HepG2 (cell line): ENCODE measurements around the gene SLC22A31. TPM values are rescaled to one million over a fixed set of nuclear protein-coding genes. Genes with fewer than 3 reads are reported as not detected.

Experiments
- ATAC-seq: fragments of 200-7000 bp; cut with Tn5 transposase; 3 replicates; pipeline ENCODE4 v1.9.1; 2020; ENCODE audit warnings: mild to moderate bottlenecking, moderate library complexity
- BruUV-seq: library from RNA; stranded (reverse); fragments of 400-500 nt; replicated peaks from 2 replicates; lab custom pipeline; 2021; lab: Mats Ljungman, UMichigan
- CTCF ChIA-PET: fragments of 300-600 bp; formaldehyde crosslinking; extraction: SDS; loops from one replicate; lab custom pipeline; 2021; ENCODE audit warnings: low total read pairs, inconsistent platforms, low intra/inter-chr PET ratio; lab: Yijun Ruan, JAX
- POLR2A ChIA-PET: fragments of 350-600 bp; sonication (Branson Sonifier 250); formaldehyde crosslinking; loops from one replicate; lab custom pipeline; 2020; ENCODE audit warnings: antibody characterized with exemption, inconsistent platforms; lab: Yijun Ruan, JAX
- DNase-seq: peaks from one replicate; pipeline ENCODE4 v3.0.0-alpha.2; 2015; ENCODE audit warnings: low spot score
- FAIRE-seq: peaks from 3 replicates; lab custom pipeline; 2011; peaks lifted over from hg19 to GRCh38; lab: Jason Lieb, UNC
- H2AFZ ChIP-seq: one replicate; pipeline ENCODE4 v1.6.1; 2011; ENCODE audit warnings: low read length, inconsistent platforms
- H3K27ac ChIP-seq: fragments of 300-600 bp; 3 replicates; pipeline ENCODE4 v1.8.0; 2011; ENCODE audit warnings: mixed run types, mild to moderate bottlenecking, mixed read lengths, low read length, inconsistent platforms; ENCODE audit not compliant: insufficient read depth; ENCODE audit errors: extremely low read length
- H3K27me3 ChIP-seq, 2 experiments: fragments of 200-600 bp in 1 of 2; 2 replicates in 1 of 2; 3 replicates in 1 of 2; pipeline versions ENCODE4 v1.6.0 to v1.8.0; 2011; ENCODE audit warnings: low read length in 2 of 2, mild to moderate bottlenecking in 2 of 2, moderate library complexity in 2 of 2, inconsistent platforms in 1 of 2; ENCODE audit not compliant: insufficient read depth in 2 of 2, control insufficient read depth in 1 of 2
- H3K36me3 ChIP-seq, 2 experiments: fragments of 200-600 bp in 1 of 2; replicated peaks in 1 of 2; 2 replicates in 1 of 2; 3 replicates in 1 of 2; pipeline versions ENCODE4 v1.5.1 to v1.8.0; 2011; ENCODE audit warnings: low read length in 2 of 2, inconsistent platforms in 1 of 2; ENCODE audit not compliant: insufficient read depth in 2 of 2, control insufficient read depth in 1 of 2
- H3K4me1 ChIP-seq: 2 replicates; pipeline ENCODE4 v1.5.1; 2012; ENCODE audit warnings: low read length, inconsistent platforms; ENCODE audit not compliant: insufficient read depth
- H3K4me2 ChIP-seq: 2 replicates; pipeline ENCODE4 v1.6.0; 2011; ENCODE audit warnings: low read depth, low read length, inconsistent platforms
- H3K4me3 ChIP-seq, 3 experiments: fragments of 200-600 bp in 1 of 3; sonication (generic), shearing (Covaris generic) in 1 of 3; replicated peaks in 1 of 3; 2 replicates each; pipeline ENCODE4 v1.5.1; 2011 to 2016; ENCODE audit warnings: low read length in 3 of 3, inconsistent platforms in 2 of 3, low read depth in 2 of 3, mild to moderate bottlenecking in 2 of 3, control low read depth in 1 of 3, mixed read lengths in 1 of 3; ENCODE audit not compliant: insufficient read depth in 1 of 3
- H3K79me2 ChIP-seq: one replicate; pipeline ENCODE4 v1.6.1; 2011; ENCODE audit warnings: low read length, inconsistent platforms; ENCODE audit not compliant: insufficient read depth
- H3K9ac ChIP-seq: 2 replicates; pipeline ENCODE4 v1.6.0; 2011; ENCODE audit warnings: mild to moderate bottlenecking, low read depth, low read length, inconsistent platforms; ENCODE audit not compliant: insufficient read depth
- H3K9me3 ChIP-seq: 2 replicates; pipeline ENCODE4 v1.5.1; 2012; ENCODE audit warnings: mild to moderate bottlenecking, low read length
- H4K20me1 ChIP-seq: 2 replicates; pipeline ENCODE4 v1.6.0; 2011; ENCODE audit warnings: inconsistent platforms, mild to moderate bottlenecking, low read length, moderate library complexity; ENCODE audit not compliant: insufficient read depth
- ARNT2 ChIP-seq: sonication (generic); formaldehyde crosslinking; IDR thresholded peaks from 2 replicates; pipeline ENCODE4 v1.8.0; 2022; ENCODE audit warnings: mild to moderate bottlenecking, low read depth, missing genetic modification reagents, moderate library complexity
- DZIP1 ChIP-seq: sonication (generic); formaldehyde crosslinking; IDR thresholded peaks from 2 replicates; pipeline ENCODE4 v1.5.0; 2020; ENCODE audit warnings: mild to moderate bottlenecking, missing genetic modification reagents
- EEA1 ChIP-seq: sonication (generic); formaldehyde crosslinking; IDR thresholded peaks from 2 replicates; pipeline ENCODE4 v1.5.1; 2020; ENCODE audit warnings: mild to moderate bottlenecking, missing genetic modification reagents, borderline replicate concordance
- HMGXB3 ChIP-seq: sonication (generic); formaldehyde crosslinking; IDR thresholded peaks from 2 replicates; pipeline ENCODE4 v1.4.0; 2020; ENCODE audit warnings: missing genetic modification reagents, borderline replicate concordance
- HNRNPL ChIP-seq: fragments of 200-400 bp; formaldehyde crosslinking; IDR thresholded peaks from 2 replicates; pipeline ENCODE4 v1.6.1; 2017; ENCODE audit warnings: mild to moderate bottlenecking, low read depth, low read length
- KDM3A ChIP-seq: IDR thresholded peaks from 2 replicates; pipeline ENCODE4 v1.6.1; 2018; ENCODE audit warnings: low read depth, missing compliant biosample characterization
- KDM6A ChIP-seq: IDR thresholded peaks from 2 replicates; pipeline ENCODE4 v1.6.1; 2016; ENCODE audit warnings: low read depth
- TCF7L2 ChIP-seq: IDR thresholded peaks from 2 replicates; pipeline ENCODE4 v1.6.1; 2011; ENCODE audit warnings: mild to moderate bottlenecking, low read depth, low read length, moderate library complexity
- ZMAT3 ChIP-seq: sonication (generic); formaldehyde crosslinking; conservative IDR thresholded peaks from 2 replicates; pipeline ENCODE4 v1.7.0; 2021; ENCODE audit warnings: missing genetic modification reagents
- ZNF136 ChIP-seq: sonication (generic); formaldehyde crosslinking; IDR thresholded peaks from 2 replicates; pipeline ENCODE4 v1.8.1; 2022; ENCODE audit warnings: low read depth, mild to moderate bottlenecking, moderate library complexity, missing genetic modification reagents
- ZNF280D ChIP-seq: sonication (generic); formaldehyde crosslinking; IDR thresholded peaks from 2 replicates; pipeline ENCODE4 v1.5.1; 2020; ENCODE audit warnings: mild to moderate bottlenecking, missing genetic modification reagents
- ZNF337 ChIP-seq: sonication (generic); formaldehyde crosslinking; IDR thresholded peaks from 2 replicates; pipeline ENCODE4 v1.5.1; 2020; ENCODE audit warnings: missing genetic modification reagents, low read depth, mild to moderate bottlenecking, borderline replicate concordance
- ZNF547 ChIP-seq: sonication (generic); formaldehyde crosslinking; IDR thresholded peaks from 2 replicates; pipeline ENCODE4 v1.5.1; 2020; ENCODE audit warnings: mild to moderate bottlenecking, missing genetic modification reagents
- WGBS: methylation state at CpG from one replicate; pipeline ENCODE4 v1.1.6; 2017; ENCODE audit warnings: low lambda C conversion rate; 5-methylcytosine and 5-hydroxymethylcytosine counted together
- in situ Hi-C: cut with HindIII; loops from 2 replicates; pipeline ENCODE4 v1.10.0; 2017; ENCODE audit warnings: low pct_unique_long_range_greater_than_20kb; ENCODE audit not compliant: extremely low pct_ligation_motif_present
- intact Hi-C: fragments of 100-400 bp; cut with micrococcal nuclease; formaldehyde crosslinking; loops from one replicate; pipeline ENCODE4 v1.10.0; 2022; ENCODE audit not compliant: unreplicated experiment
- polyA plus RNA-seq, 8 experiments: library from polyadenylated mRNA; depleted of rRNA in 3 of 8; stranded (reverse) in 7 of 8; unstranded in 1 of 8; fragments of >200 nt; fragmentation: Illumina TruSeq in 4 of 8; extraction: Trizol in 4 of 8; gene quantifications; 2 replicates each; pipeline versions ENCODE4 v1.2.1 to v1.2.3, GENCODE V29; 2011 to 2016; ENCODE audit warnings: low read depth in 4 of 8, missing spikeins in 1 of 8, mixed read lengths in 1 of 8; ENCODE audit not compliant: insufficient read depth in 1 of 8
- total RNA-seq, 5 experiments: library from RNA; depleted of rRNA; stranded (reverse); fragments of >200 nt; fragmentation: Illumina TruSeq; extraction: Trizol; gene quantifications; 2 replicates each; pipeline ENCODE4 v1.2.3, GENCODE V29; 2016; ENCODE audit warnings: low read depth in 1 of 5

SLC22A31 gene
- total and polyA plus RNA-seq, 2 of the 13 experiments (the other 11 are each of a cell fraction or from before 2014, with no cell fraction given), result 67.3 to 83.3 TPM

- peaks cover 24 to 75% of the 10 kb centered on the region in 2 experiments for H3K27me3 ChIP-seq
- ChIA-PET CTCF (no interaction called here), POLR2A (interaction anchor here (1.3 kb wide), 1 partner anchor 58 kb away, joined by 5 read pairs; the partner anchor contains the start of gene ZNF778)
- H3K4me2 ChIP-seq, result peak overlapping the region; percentile 26; the same call in 1 of the 2 replicates
- no peaks in the 10 kb centered on the region; the same call in 1 of the 2 replicates for H4K20me1 ChIP-seq
- no TSS peak for BruUV-seq
- FAIRE-seq (no peak), ATAC-seq (no peak), DNase-seq (no peak)
- H3K27ac ChIP-seq, result no peak overlapping the region
- H3K36me3 ChIP-seq, result no peaks in the 10 kb centered on the region
- H3K4me1 ChIP-seq, result peaks cover 68% of the 10 kb centered on the region
- H3K9me3 ChIP-seq, result no peaks in the 10 kb centered on the region
- no peak overlapping the region for H3K9ac ChIP-seq
- H3K4me3 ChIP-seq, result peak overlapping the region in 1 of 3 experiments; percentile 11; a peak in 1 of 6 replicates
- no peaks in the 10 kb centered on the region for H3K79me2 ChIP-seq
- H2AFZ ChIP-seq, result no peak overlapping the region
- WGBS, result 55% methylated on average over 10 of the region's 20 CpGs
- intact Hi-C loops (no loop called here), in situ Hi-C loops (no loop called here)
- no peak for TF ChIP-seq KDM6A
- 0 out of 2 replicates have a peak, but pooled peaks have one; percentile 0 for TF ChIP-seq HMGXB3
- TF ChIP-seq TCF7L2, result no peak
- TF ChIP-seq ARNT2, result 0 out of 2 replicates have a peak, but pooled peaks have one; percentile 7
- TF ChIP-seq ZNF136 (CRISPR knock-in tag), result peak; percentile 18; the same call in 1 of the 2 replicates
- 0 out of 2 replicates have a peak, but pooled peaks have one; percentile 68 for TF ChIP-seq ZNF547 (CRISPR knock-in tag)
- no peak; the same call in 1 of the 2 replicates for TF ChIP-seq ZNF337 (CRISPR knock-in tag)
- TF ChIP-seq ZMAT3 (CRISPR knock-in tag), result no peak
- peak; percentile 25; the same call in 1 of the 2 replicates for TF ChIP-seq ZNF280D (CRISPR knock-in tag)
- no peak for TF ChIP-seq EEA1 (CRISPR knock-in tag)
- TF ChIP-seq HNRNPL, result 0 out of 2 replicates have a peak, but pooled peaks have one; percentile 0
- 0 out of 2 replicates have a peak, but pooled peaks have one; percentile 8 for TF ChIP-seq DZIP1 (CRISPR knock-in tag)
- TF ChIP-seq KDM3A (CRISPR knock-in tag), result no peak
Observed at GRCh38 chr16:89159850-89160354, 40.4 kb downstream of the SLC22A31 start.
